Measurements from ENCODE around the gene OXER1. TPM values are rescaled to one million over a fixed set of nuclear protein-coding genes. Genes with fewer than 3 reads are reported as not detected.

Gene OXER1
- total and polyA plus RNA-seq, 2 of the 13 experiments (the other 11 are each of a cell fraction or from before 2014, with no cell fraction given): 8.0 to 9.0 TPM

GRCh38 chr2:42786561-42787345, 22.8 kb upstream of the OXER1 start (continued):
- no peak for TF ChIP-seq HOXA7 (CRISPR knock-in tag; IDR thresholded peaks at IDR 0.05)
- no peak for TF ChIP-seq ZMYM4 (CRISPR knock-in tag; IDR thresholded peaks at IDR 0.05)
- TF ChIP-seq ZNF274 (CRISPR knock-in tag; IDR thresholded peaks at IDR 0.05): no peak
- no peak for TF ChIP-seq ZNF629 (CRISPR knock-in tag; conservative IDR thresholded peaks at IDR 0.05)
- no peak for TF ChIP-seq NR0B2 (CRISPR knock-in tag; IDR thresholded peaks at IDR 0.05)
- TF ChIP-seq, protein P1, sequence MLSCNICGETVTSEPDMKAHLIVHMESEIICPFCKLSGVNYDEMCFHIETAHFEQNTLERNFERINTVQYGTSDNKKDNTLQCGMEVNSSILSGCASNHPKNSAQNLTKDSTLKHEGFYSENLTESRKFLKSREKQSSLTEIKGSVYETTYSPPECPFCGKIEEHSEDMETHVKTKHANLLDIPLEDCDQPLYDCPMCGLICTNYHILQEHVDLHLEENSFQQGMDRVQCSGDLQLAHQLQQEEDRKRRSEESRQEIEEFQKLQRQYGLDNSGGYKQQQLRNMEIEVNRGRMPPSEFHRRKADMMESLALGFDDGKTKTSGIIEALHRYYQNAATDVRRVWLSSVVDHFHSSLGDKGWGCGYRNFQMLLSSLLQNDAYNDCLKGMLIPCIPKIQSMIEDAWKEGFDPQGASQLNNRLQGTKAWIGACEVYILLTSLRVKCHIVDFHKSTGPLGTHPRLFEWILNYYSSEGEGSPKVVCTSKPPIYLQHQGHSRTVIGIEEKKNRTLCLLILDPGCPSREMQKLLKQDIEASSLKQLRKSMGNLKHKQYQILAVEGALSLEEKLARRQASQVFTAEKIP (CRISPR knock-in tag; IDR thresholded peaks at IDR 0.05; ENCODE audit: borderline replicate concordance): no peak
- no peak for TF ChIP-seq ZNF468 (CRISPR knock-in tag; IDR thresholded peaks at IDR 0.05)
- peak; percentile 70 for TF ChIP-seq AGO2 (optimal IDR thresholded peaks at IDR 0.05; ENCODE audit: low read depth, low read length)
- no peak for TF ChIP-seq GTF3A (CRISPR knock-in tag; conservative IDR thresholded peaks at IDR 0.05)
- 0 out of 2 replicates have a peak, but pooled peaks have one; percentile 6 for TF ChIP-seq ZNF768 (CRISPR knock-in tag; IDR thresholded peaks at IDR 0.05)
- no peak; the same call in 1 of the 2 replicates for TF ChIP-seq EED (CRISPR knock-in tag; IDR thresholded peaks at IDR 0.05)
- no peak for TF ChIP-seq PRPF4 (IDR thresholded peaks at IDR 0.05; ENCODE audit: low read depth, low read length, poor library complexity, severe bottlenecking)
- TF ChIP-seq FLYWCH1 (CRISPR knock-in tag; IDR thresholded peaks at IDR 0.05): no peak
- TF ChIP-seq TOE1 (CRISPR knock-in tag; IDR thresholded peaks at IDR 0.05): no peak
- TF ChIP-seq, protein P2, sequence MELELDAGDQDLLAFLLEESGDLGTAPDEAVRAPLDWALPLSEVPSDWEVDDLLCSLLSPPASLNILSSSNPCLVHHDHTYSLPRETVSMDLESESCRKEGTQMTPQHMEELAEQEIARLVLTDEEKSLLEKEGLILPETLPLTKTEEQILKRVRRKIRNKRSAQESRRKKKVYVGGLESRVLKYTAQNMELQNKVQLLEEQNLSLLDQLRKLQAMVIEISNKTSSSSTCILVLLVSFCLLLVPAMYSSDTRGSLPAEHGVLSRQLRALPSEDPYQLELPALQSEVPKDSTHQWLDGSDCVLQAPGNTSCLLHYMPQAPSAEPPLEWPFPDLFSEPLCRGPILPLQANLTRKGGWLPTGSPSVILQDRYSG (CRISPR knock-in tag; IDR thresholded peaks at IDR 0.05): no peak
- TF ChIP-seq TBX2 (CRISPR knock-in tag; IDR thresholded peaks at IDR 0.05; ENCODE audit: borderline replicate concordance): 0 out of 2 replicates have a peak, but pooled peaks have one; percentile 21
- no peak for TF ChIP-seq ZNF331 (CRISPR knock-in tag; IDR thresholded peaks at IDR 0.05)
- no peak for TF ChIP-seq NCOR1 (IDR thresholded peaks at IDR 0.05; ENCODE audit: borderline replicate concordance, low read length)
